ENCODE measurements around the gene CORO6. TPM values are rescaled to one million over a fixed set of nuclear protein-coding genes. Genes with fewer than 3 reads are reported as not detected.

The CORO6 gene
- total and polyA plus RNA-seq, 3 donors from 2014 or later: 6.3 to 15.5 (median 11.7) TPM

DNA sequence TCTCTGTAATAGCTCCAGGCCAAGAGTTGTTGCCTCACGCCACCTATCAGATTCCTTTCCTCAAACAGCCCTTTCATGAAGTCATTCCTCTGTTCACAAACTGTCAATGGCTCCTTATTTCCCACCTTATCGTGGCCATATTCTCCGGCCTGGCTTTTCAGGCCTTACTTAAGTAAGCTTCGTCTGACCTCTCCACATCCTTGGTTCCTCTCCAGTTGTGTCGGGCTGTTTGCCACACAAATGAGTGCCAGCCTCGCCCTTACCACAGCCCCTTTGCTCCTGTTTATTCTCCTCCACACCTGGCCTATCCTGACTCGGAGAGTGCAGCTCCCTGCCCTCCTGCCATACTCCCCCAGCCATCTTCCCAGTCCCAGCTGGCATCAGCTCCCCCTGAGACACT is 52.2 kb downstream of the CORO6 start:
- peak; percentile 10 for DNase-seq
- Histone ChIP-seq H3K27me3 (no peaks in the 10 kb centered on the region), H3K4me1 (peaks cover 15% of the 10 kb centered on the region), H3K27ac (no peak overlapping the region), H3K9me3 (no peaks in the 10 kb centered on the region), H3K4me3 (no peak overlapping the region), H3K36me3 (ENCODE audit: low read depth, missing control alignments) (no peaks in the 10 kb centered on the region)
- 92 to 93% methylated on average over 7 of the region's 7 CpGs for WGBS, 2 donors
- intact Hi-C loops (cut with DNase I; ENCODE audit: low total_unique reads): no loop called here
- TF ChIP-seq POLR2A (IDR thresholded peaks at IDR 0.05): no peak
- TF ChIP-seq CTCF (IDR thresholded peaks at IDR 0.05): no peak

- no peak for DNase-seq
- Histone ChIP-seq H3K4me1 (peaks cover 15% of the 10 kb centered on the region), H3K27ac (peak overlapping the region; percentile 88 to 90), H3K4me3 (peak overlapping the region; percentile 71 to 82), H3K36me3 (ENCODE audit: low read depth, missing control alignments) (no peaks in the 10 kb centered on the region), H3K9me3 (no peaks in the 10 kb centered on the region), H3K27me3 (no peaks in the 10 kb centered on the region)
- 48 to 61% methylated on average over 8 to 14 of the region's 14 CpGs for WGBS, 2 donors
- TF ChIP-seq POLR2A (IDR thresholded peaks at IDR 0.05) (no peak), CTCF (IDR thresholded peaks at IDR 0.05) (no peak)
- intact Hi-C loops (cut with DNase I; ENCODE audit: low total_unique reads): no loop called here
Measured at GRCh38 chr17:29569245-29569950, 53.3 kb downstream of the CORO6 start.

DNA sequence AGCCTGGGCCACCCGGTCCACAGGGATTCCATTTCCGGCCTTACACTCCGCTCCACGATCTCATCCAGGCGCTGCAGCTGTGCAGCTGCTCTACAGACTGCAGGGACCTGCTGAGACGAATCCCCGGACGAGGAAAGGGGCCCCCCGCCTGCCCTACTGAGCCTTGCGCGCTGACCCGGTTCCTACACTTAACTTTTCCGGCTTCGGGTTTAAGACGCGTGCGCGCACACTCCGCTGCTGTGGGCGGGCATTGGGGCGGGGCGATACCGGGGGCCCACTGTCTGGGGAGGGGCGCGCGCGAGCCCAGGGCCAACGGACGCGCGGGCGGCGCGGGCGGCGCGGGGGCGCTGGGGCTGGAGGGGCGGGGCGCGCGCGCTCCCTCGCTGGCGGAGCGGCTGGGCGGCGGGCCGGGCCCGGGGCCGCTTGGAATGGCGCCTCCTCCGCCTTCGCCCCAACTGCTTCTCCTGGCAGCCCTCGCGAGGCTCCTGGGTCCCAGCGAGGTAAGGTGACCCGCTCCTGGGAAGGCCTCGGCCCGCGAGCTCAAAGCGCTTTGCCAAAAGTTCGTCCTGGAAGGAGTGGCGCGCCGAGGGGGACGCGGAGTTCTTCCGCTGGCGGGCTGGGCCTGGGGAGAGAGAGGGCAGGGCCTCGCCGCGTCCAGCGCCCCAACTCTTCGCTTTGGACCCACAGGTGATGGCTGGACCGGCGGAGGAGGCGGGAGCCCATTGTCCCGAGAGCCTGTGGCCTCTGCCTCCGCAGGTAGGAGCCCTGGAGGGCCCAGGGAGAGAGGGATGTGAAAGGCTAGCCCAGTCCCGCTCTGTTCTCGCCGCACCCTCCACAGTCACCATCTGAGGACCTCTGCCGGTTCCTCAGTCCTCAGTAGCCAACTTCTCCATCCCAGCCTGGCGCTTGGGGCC is 54.1 kb downstream of the CORO6 start, which contains the start of gene TP53I13:
TP53I13 (plus strand) TSS at position 371 of the 914 bp plus-strand sequence; CDS start at position 429, 58 bp downstream.
- Histone ChIP-seq H3K9me3 (no peaks in the 10 kb centered on the region), H3K4me3 (peak within 1 kb of the TSS; percentile 71 to 82), H3K27ac (peak within 1 kb of the TSS; percentile 88 to 90), H3K27me3 (no peaks in the 10 kb centered on the region), H3K36me3 (ENCODE audit: low read depth, missing control alignments) (no peaks in the 10 kb centered on the region), H3K4me1 (peaks cover 15% of the 10 kb centered on the region)
- intact Hi-C loops (cut with DNase I; ENCODE audit: low total_unique reads): no loop called here
- TF ChIP-seq CTCF (IDR thresholded peaks at IDR 0.05) (no peak), POLR2A (IDR thresholded peaks at IDR 0.05) (no peak)
- 0% methylated on average over 17 to 77 of the region's 85 CpGs for WGBS, 2 donors
- DNase-seq: peak; percentile 94

DNA sequence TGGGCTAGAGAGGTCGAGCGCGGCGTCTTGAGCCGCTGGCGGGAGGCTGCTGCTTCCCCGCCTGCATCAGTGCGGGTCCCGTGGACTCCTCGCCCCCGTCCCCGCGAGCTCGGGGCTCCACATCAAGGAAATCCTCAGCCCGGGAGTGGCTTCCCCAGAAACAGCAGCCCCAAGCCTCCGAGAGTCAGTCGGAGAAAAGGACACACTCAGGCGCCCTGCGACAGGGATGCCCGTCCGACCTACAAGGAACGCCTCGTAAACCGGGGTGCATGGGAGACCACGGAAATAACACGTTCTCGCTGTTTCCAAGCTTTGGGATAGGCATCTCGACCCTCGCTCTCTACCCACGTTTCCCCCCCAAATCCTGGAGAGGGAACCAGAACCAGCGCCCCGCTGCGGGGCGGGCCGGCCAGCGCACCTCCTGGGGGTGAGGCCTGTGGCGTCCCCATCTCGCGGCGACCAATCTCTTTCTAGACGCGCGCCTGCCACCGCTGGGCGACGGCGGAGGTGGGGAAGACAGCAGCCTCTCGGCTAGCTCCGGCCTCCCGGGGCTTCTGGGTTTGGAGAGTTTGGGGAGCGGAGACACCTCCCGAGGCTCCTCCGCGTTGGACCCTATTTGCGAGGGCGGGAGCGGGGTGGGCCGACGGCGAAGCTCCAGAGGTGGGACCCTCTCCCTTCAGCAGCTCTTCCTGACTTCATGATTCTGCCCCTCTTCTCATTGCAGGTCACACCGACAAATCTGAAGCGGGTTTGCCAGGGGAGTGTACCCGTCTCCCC is 55.0 kb downstream of the CORO6 start:
- H3K4me1 ChIP-seq: peaks cover 10% of the 10 kb centered on the region
- H3K27me3 ChIP-seq: no peaks in the 10 kb centered on the region
- H3K4me3 ChIP-seq: peak overlapping the region; percentile 71 to 82
- H3K27ac ChIP-seq: peak overlapping the region; percentile 74 to 90
- 0 to 1% methylated on average over 7 to 46 of the region's 63 CpGs for WGBS, 2 donors
- H3K9me3 ChIP-seq: no peaks in the 10 kb centered on the region
- H3K36me3 ChIP-seq (ENCODE audit: low read depth, missing control alignments): no peaks in the 10 kb centered on the region
- peak; percentile 6 to 39 (median 29) for TF ChIP-seq CTCF (IDR thresholded peaks at IDR 0.05)
- no peak for TF ChIP-seq POLR2A (IDR thresholded peaks at IDR 0.05)
- intact Hi-C loops (cut with DNase I; ENCODE audit: low total_unique reads): no loop called here
- DNase-seq: peak; percentile 50
